Skin of body (tissue), 3 donors: Measurements from ENCODE around the gene ACAP3. TPM values are rescaled to one million over a fixed set of nuclear protein-coding genes. Genes with fewer than 3 reads are reported as not detected.

Experiments used
- DNase-seq: peaks from one replicate; lab custom pipeline; 2025; lab: John Stamatoyannopoulos, UW
- small RNA-seq: library from RNA; depleted of rRNA; stranded (forward); fragments of <200 nt; gene quantifications from one replicate; pipeline ENCODE3, GENCODE V24; 2014; ENCODE audit warnings: low replicate concordance
- total RNA-seq: library from RNA; depleted of rRNA; stranded (reverse); fragments of >200 nt; gene quantifications from one replicate; pipeline ENCODE4 v1.2.3, GENCODE V29; 2014

Gene ACAP3
- total RNA-seq, 1 donor from 2014 or later, result 34.6 TPM

GRCh38 chr1:1246577-1247340 is 61.0 kb downstream of the ACAP3 start, which contains the start of gene C1QTNF12:
C1QTNF12 (minus strand) TSS chr1:1246722; CDS start chr1:1246690, 32 bp downstream.
- no peak for DNase-seq

- no peak for DNase-seq
These were observed 61.7 kb downstream of the ACAP3 start for GRCh38 chr1:1245817-1246576.

- DNase-seq, result no peak
These were observed 62.4 kb downstream of the ACAP3 start for GRCh38 chr1:1245178-1245816.

- no peak for DNase-seq
These were observed 63.4 kb downstream of the ACAP3 start for GRCh38 chr1:1244192-1244811.

- no peak for DNase-seq
These were observed 63.9 kb downstream of the ACAP3 start for GRCh38 chr1:1243807-1244191.

GRCh38 chr1:1243266-1243660 is 64.5 kb downstream of the ACAP3 start:
- DNase-seq, result no peak

GRCh38 chr1:1242461-1243265 is 65.1 kb downstream of the ACAP3 start:
- no peak for DNase-seq

Small RNA genes within 50 kb of the gene (small RNA-seq; reads per million reads assigned to genes)
- gene MIR6726, result not detected

Other genes starting within 250 kb of the ACAP3 start
- gene RNF223, start 233.6 kb downstream of the ACAP3 start, total RNA-seq, result 0.69 TPM
- 6.9 TPM for gene C1orf159, start 191.8 kb downstream of the ACAP3 start, total RNA-seq
- 0.39 TPM for gene TTLL10, start 134.1 kb downstream of the ACAP3 start, total RNA-seq
- 1.9 TPM for gene TNFRSF18, start 101.3 kb downstream of the ACAP3 start, total RNA-seq
- 0.39 TPM for gene TNFRSF4, start 93.8 kb downstream of the ACAP3 start, total RNA-seq
- gene SDF4, start 75.9 kb downstream of the ACAP3 start, total RNA-seq, result 40.8 TPM
- gene B3GALT6, start 75.7 kb downstream of the ACAP3 start, total RNA-seq, result 7.0 TPM
- gene C1QTNF12, start 61.2 kb downstream of the ACAP3 start, total RNA-seq, result 2.5 TPM
- 33.8 TPM for gene UBE2J2, start 34.1 kb downstream of the ACAP3 start, total RNA-seq
- gene SCNN1D, start 27.5 kb downstream of the ACAP3 start, total RNA-seq, result 1.4 TPM
- 5.7 TPM for gene PUSL1, start 667 bp upstream of the ACAP3 start, total RNA-seq
- 48.7 TPM for gene INTS11, start 16.7 kb upstream of the ACAP3 start, total RNA-seq
- 8.7 TPM for gene CPTP, start 16.9 kb upstream of the ACAP3 start, total RNA-seq
- gene TAS1R3, start 23.4 kb upstream of the ACAP3 start, total RNA-seq, result 0.39 TPM
- 33.0 TPM for gene DVL1, start 41.5 kb upstream of the ACAP3 start, total RNA-seq
- gene MXRA8, start 50.6 kb upstream of the ACAP3 start, total RNA-seq, result 59.7 TPM
- gene AURKAIP1, start 67.3 kb upstream of the ACAP3 start, total RNA-seq, result 35.0 TPM
- 178 TPM for gene CCNL2, start 91.4 kb upstream of the ACAP3 start, total RNA-seq
- gene MRPL20, start 99.4 kb upstream of the ACAP3 start, total RNA-seq, result 66.5 TPM
- gene ANKRD65, start 113.3 kb upstream of the ACAP3 start, total RNA-seq, result 2.9 TPM
- gene VWA1, start 127.8 kb upstream of the ACAP3 start, total RNA-seq, result 8.6 TPM
- 0.39 TPM for gene ATAD3C, start 141.8 kb upstream of the ACAP3 start, total RNA-seq
- 16.7 TPM for gene ATAD3B, start 163.8 kb upstream of the ACAP3 start, total RNA-seq
- 11.9 TPM for gene ATAD3A, start 204.2 kb upstream of the ACAP3 start, total RNA-seq
- 2.1 TPM for gene TMEM240, start 232.7 kb upstream of the ACAP3 start, total RNA-seq